Measurements from ENCODE around the gene SLC30A4. TPM values are rescaled to one million over a fixed set of nuclear protein-coding genes. Genes with fewer than 3 reads are reported as not detected.

Gene SLC30A4
- total RNA-seq, 4 donors from 2014 or later: 11.7 to 69.3 (median 16.0) TPM

DNA sequence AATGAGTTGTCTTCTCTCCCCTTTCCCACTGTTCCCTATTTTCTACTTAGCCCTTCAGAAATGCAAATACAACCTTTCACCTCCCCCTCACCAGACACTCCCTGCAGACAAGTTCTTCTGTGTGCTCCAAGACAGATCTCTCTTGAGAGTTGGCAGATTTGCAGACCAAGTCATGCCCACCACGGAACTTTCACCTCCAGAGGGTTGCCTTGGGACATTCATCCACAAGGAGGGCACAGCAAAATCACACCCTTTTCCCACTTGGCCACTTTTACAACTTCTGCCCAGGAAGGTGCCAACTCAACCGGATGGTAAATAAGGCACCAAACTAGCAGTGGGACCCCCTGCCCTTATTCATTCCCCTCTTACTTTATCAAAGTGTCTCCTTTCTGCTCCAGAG lies 53.5 kb downstream of the SLC30A4 start:
- WGBS, 2 donors (ENCODE audit: low coverage in 1 of 2): 40% methylated on average over 2 of the region's 2 CpGs; no CpG with 5 or more reads in 1 of the 2 donors
- Histone ChIP-seq H3K4me1 (no peaks in the 10 kb centered on the region), H3K4me3 (no peak overlapping the region), H3K27ac (no peak overlapping the region), H3K27me3 (no peaks in the 10 kb centered on the region), H3K9me3 (no peaks in the 10 kb centered on the region), H3K36me3 (no peaks in the 10 kb centered on the region)
- intact Hi-C loops (cut with DNase I; ENCODE audit: low total_unique reads) (no loop called here), in situ Hi-C loops (cut with MboI; ENCODE audit: low pct_ligation_motif_present in 1 of 4, low pct_unique_long_range_greater_than_20kb in 1 of 4, low sequenced_read_pairs in 3 of 4) (loop anchor here in 2 of 4 donors (25.0 kb wide), 1 partner anchor 143 kb away; no protein-coding TSS in a partner anchor)
- DNase-seq: no peak
- no peak for TF ChIP-seq CTCF (IDR thresholded peaks at IDR 0.05)
- no peak for TF ChIP-seq POLR2AphosphoS5 (IDR thresholded peaks at IDR 0.05)

DNA sequence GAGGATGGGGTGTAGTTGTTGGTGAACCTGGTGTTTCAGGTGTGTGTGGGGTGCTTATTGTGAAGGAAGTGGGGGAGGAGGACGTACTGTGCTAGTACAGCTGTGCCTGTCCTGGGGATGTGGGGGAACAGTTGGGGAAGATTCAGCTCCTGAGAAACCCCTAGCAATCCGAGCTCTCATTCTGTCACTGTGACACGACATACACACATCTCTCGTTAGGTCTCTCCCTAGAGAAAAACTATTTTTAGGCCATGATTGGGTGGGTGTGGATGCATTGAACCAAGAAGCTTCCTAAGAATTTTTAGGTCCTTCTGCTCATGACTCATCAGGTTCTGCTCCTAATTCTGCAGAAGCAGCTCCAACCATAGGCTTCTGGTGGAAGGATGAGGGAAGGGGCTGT lies 54.3 kb downstream of the SLC30A4 start:
- in situ Hi-C loops (cut with MboI; ENCODE audit: low pct_ligation_motif_present in 1 of 4, low pct_unique_long_range_greater_than_20kb in 1 of 4, low sequenced_read_pairs in 3 of 4) (loop anchor here in 2 of 4 donors (25.0 kb wide), 1 partner anchor 144 kb away; no protein-coding TSS in a partner anchor), intact Hi-C loops (cut with DNase I; ENCODE audit: low total_unique reads) (no loop called here)
- H3K4me3 ChIP-seq: no peak overlapping the region
- WGBS, 2 donors (ENCODE audit: low coverage in 1 of 2): 30 to 96% methylated on average over 2 to 4 of the region's 4 CpGs
- no peaks in the 10 kb centered on the region for H3K36me3 ChIP-seq
- DNase-seq: no peak
- H3K9me3 ChIP-seq: no peaks in the 10 kb centered on the region
- H3K27ac ChIP-seq: no peak overlapping the region
- TF ChIP-seq CTCF (IDR thresholded peaks at IDR 0.05) (no peak), EP300 (IDR thresholded peaks at IDR 0.05; ENCODE audit: low read depth) (no peak), POLR2A (IDR thresholded peaks at IDR 0.05) (no peak), POLR2AphosphoS5 (IDR thresholded peaks at IDR 0.05) (no peak)
- H3K27me3 ChIP-seq: no peaks in the 10 kb centered on the region
- H3K4me1 ChIP-seq: no peaks in the 10 kb centered on the region

GRCh38 chr15:45458746-45459403 lies 63.7 kb downstream of the SLC30A4 start:
- Histone ChIP-seq H3K4me1 (peaks cover 6 to 51% (median 40%) of the 10 kb centered on the region in 4 donors), H3K36me3 (no peaks in the 10 kb centered on the region), H3K27me3 (no peaks in the 10 kb centered on the region), H3K4me3 (peak overlapping the region in 3 of 4 donors; percentile 17 to 45 (median 23)), H3K27ac (peak overlapping the region; percentile 77 to 85 (median 82)), H3K9me3 (no peaks in the 10 kb centered on the region)
- WGBS, 2 donors (ENCODE audit: low coverage in 1 of 2): 0 to 6% methylated on average over 12 of the region's 12 CpGs
- peak; percentile 93 to 98 (median 96) for TF ChIP-seq CTCF (IDR thresholded peaks at IDR 0.05)
- no peak for TF ChIP-seq POLR2AphosphoS5 (IDR thresholded peaks at IDR 0.05)
- in situ Hi-C loops (cut with MboI; ENCODE audit: low pct_ligation_motif_present in 1 of 4, low pct_unique_long_range_greater_than_20kb in 1 of 4, low sequenced_read_pairs in 3 of 4): loop anchor here (10.0 to 25.0 kb wide), 2 partner anchors 153 to 156 kb away; no protein-coding TSS in a partner anchor
- intact Hi-C loops (cut with DNase I; ENCODE audit: low total_unique reads): no loop called here
- DNase-seq: peak; percentile 84

- H3K9me3 ChIP-seq: no peaks in the 10 kb centered on the region
- peak overlapping the region; percentile 77 to 85 (median 82) for H3K27ac ChIP-seq
- no peaks in the 10 kb centered on the region for H3K27me3 ChIP-seq
- H3K4me3 ChIP-seq: peak overlapping the region in 3 of 4 donors; percentile 17 to 45 (median 23)
- DNase-seq: peak; percentile 79
- peaks cover 6 to 57% (median 40%) of the 10 kb centered on the region in 4 donors for H3K4me1 ChIP-seq
- no peaks in the 10 kb centered on the region for H3K36me3 ChIP-seq
- peak in 1 of 3 donors; percentile 1 for TF ChIP-seq POLR2AphosphoS5 (IDR thresholded peaks at IDR 0.05)
- no peak for TF ChIP-seq EP300 (IDR thresholded peaks at IDR 0.05; ENCODE audit: low read depth)
- peak; percentile 73 to 95 (median 88) for TF ChIP-seq CTCF (IDR thresholded peaks at IDR 0.05)
- TF ChIP-seq POLR2A (IDR thresholded peaks at IDR 0.05): no peak
- in situ Hi-C loops (cut with MboI; ENCODE audit: low pct_ligation_motif_present in 1 of 4, low pct_unique_long_range_greater_than_20kb in 1 of 4, low sequenced_read_pairs in 3 of 4): loop anchor here (10.0 to 25.0 kb wide), 2 partner anchors 154 to 157 kb away; no protein-coding TSS in a partner anchor
- 4 to 6% methylated on average over 17 of the region's 17 CpGs for WGBS, 2 donors (ENCODE audit: low coverage in 1 of 2)
- intact Hi-C loops (cut with DNase I; ENCODE audit: low total_unique reads): no loop called here
These were observed 64.7 kb downstream of the SLC30A4 start for GRCh38 chr15:45457641-45458539.

Measured in transverse colon (tissue), 4 donors.